Natural killer cell (primary cell): ENCODE measurements around the gene CALHM5. TPM values are rescaled to one million over a fixed set of nuclear protein-coding genes. Genes with fewer than 3 reads are reported as not detected.

ENCODE experiments used
- ATAC-seq, 3 donors: fragments of 150-1000 bp in 2 of 3; fragments of 200-7000 bp in 1 of 3; cut with Tn5 transposase; 1 replicate in 1 of 3; 2 replicates in 2 of 3; pipeline ENCODE4 v1.10.0; 2021; ENCODE audit warnings: mild to moderate bottlenecking in 2 of 3, moderate library complexity in 2 of 3
- DNase-seq, 2 donors: peaks; one replicate each; pipeline versions ENCODE4 v3.0.0 to v3.0.0-alpha.2; 2013 to 2021; ENCODE audit warnings: mixed read lengths in 1 of 2
- H3K27ac ChIP-seq: one replicate; pipeline ENCODE4 v1.5.1; 2013; ENCODE audit warnings: mild to moderate bottlenecking, low read length
- H3K27me3 ChIP-seq: one replicate; pipeline ENCODE4 v1.6.1; 2013; ENCODE audit warnings: low read length; ENCODE audit not compliant: control insufficient read depth, insufficient read depth
- H3K36me3 ChIP-seq: one replicate; pipeline ENCODE4 v1.6.1; 2013; ENCODE audit warnings: low read length; ENCODE audit not compliant: control insufficient read depth, insufficient read depth
- H3K4me1 ChIP-seq: one replicate; pipeline ENCODE4 v1.6.1; 2013; ENCODE audit warnings: low read length; ENCODE audit not compliant: control insufficient read depth, insufficient read depth
- H3K4me3 ChIP-seq: one replicate; pipeline ENCODE4 v1.5.1; 2013; ENCODE audit warnings: low read length
- H3K9me3 ChIP-seq: one replicate; pipeline ENCODE4 v1.6.1; 2013; ENCODE audit warnings: low read length; ENCODE audit not compliant: control insufficient read depth, insufficient read depth
- H3K27ac Mint-ChIP-seq, 2 donors: one replicate each; pipeline ENCODE4 v1.8.0; 2022; ENCODE audit warnings: mild to moderate bottlenecking in 2 of 2, mixed read lengths in 2 of 2, moderate library complexity in 1 of 2
- H3K27me3 Mint-ChIP-seq, 2 donors: one replicate each; pipeline ENCODE4 v1.8.0; 2022; ENCODE audit warnings: low read depth in 2 of 2, mixed read lengths in 2 of 2
- H3K36me3 Mint-ChIP-seq: one replicate; pipeline ENCODE4 v1.8.0; 2022; ENCODE audit warnings: mixed read lengths
- H3K4me1 Mint-ChIP-seq, 2 donors: one replicate each; pipeline ENCODE4 v1.8.0; 2022; ENCODE audit warnings: mixed read lengths in 2 of 2
- H3K4me3 Mint-ChIP-seq: one replicate; pipeline ENCODE4 v1.8.0; 2022; ENCODE audit warnings: mild to moderate bottlenecking, moderate library complexity, mixed read lengths
- H3K9me3 Mint-ChIP-seq, 2 donors: one replicate each; pipeline ENCODE4 v1.8.0; 2022; ENCODE audit warnings: mixed read lengths in 2 of 2
- WGBS: methylation state at CpG from one replicate; pipeline ENCODE4 v1.1.7; 2013; ENCODE audit warnings: missing lambda C conversion rate; ENCODE audit not compliant: insufficient coverage; 5-methylcytosine and 5-hydroxymethylcytosine counted together
- intact Hi-C: fragments of 100-400 bp; cut with micrococcal nuclease; formaldehyde crosslinking; loops from one replicate; pipeline ENCODE4 v1.14.2; 2022
- total RNA-seq, 4 donors: library from RNA; stranded (reverse); fragments of 120-200 nt in 1 of 4; gene quantifications; one replicate each; pipeline versions ENCODE4 v1.2.3 to v1.2.4, GENCODE V29; 2013 to 2022
- TF ChIP-seq, protein P1 (sequence below): fragments of 200-600 bp; IDR thresholded peaks from one replicate; pipeline ENCODE4 v1.8.0; 2022; ENCODE audit warnings: antibody characterized with exemption

The CALHM5 gene
- total RNA-seq, 3 donors from 2014 or later (not counting 1 experiment from before 2014, with no cell fraction given), result 0.05 TPM; not detected in 1

DNA sequence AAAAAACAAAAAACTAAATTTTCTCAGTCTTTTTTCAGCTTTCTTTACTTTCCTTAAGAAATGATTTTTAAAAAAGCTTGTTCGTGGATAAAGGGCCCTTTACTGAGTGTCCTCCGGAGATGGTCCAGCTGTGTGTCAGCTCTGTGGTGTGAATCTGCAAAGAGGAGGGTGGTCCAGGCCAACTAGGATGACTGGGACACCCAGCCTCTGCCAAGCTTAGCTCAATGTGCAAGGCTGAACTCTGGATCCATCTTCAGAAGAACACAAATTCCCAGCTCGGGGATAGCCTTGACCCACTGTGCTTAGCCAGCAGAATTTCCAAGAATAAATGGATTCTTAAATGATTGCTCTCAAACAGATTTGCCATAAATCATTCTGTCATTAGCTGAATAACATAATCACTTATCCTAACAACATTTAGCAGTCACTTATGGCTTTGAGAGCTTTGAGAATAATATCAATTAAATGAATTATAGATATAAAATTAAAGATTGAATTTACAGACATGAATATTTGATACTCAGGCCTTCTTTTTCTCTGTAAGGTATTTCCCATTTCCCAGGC is 14.2 kb upstream of the CALHM5 start:
- no peaks in the 10 kb centered on the region for H3K4me1 Mint-ChIP-seq
- H3K9me3 ChIP-seq, result no peaks in the 10 kb centered on the region

DNA sequence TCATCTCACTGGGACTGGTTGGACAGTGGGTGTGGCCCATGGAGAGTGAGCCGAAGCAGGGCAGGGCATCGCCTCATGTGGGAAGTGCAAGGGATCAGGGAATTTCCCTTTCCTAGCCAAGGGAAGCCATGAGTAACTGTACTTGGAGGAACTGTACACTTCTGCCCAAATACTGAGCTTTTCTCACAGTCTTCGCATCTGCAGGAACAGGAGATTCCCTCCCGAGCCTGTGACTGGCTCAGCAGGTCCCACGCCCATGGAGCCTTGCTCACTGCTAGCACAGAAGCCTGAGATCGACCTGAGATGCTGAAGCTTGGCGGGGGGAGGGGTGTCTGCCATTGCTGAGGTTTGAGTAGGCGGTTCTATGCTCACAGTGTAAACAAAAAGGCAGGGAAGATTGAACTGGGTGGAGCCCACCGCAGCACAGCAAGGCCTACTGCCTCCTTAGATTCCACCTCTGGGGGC is 10.4 kb upstream of the CALHM5 start:
- 84% methylated on average over 9 of the region's 9 CpGs for WGBS
- intact Hi-C loops, result no loop called here
- no peaks in the 10 kb centered on the region for H3K36me3 Mint-ChIP-seq
- H3K9me3 Mint-ChIP-seq, result peaks cover 0 to 3% of the 10 kb centered on the region in 2 donors
- H3K4me1 Mint-ChIP-seq, result no peaks in the 10 kb centered on the region
- peaks cover 7 to 18% of the 10 kb centered on the region in 2 donors for H3K27me3 Mint-ChIP-seq
- Histone ChIP-seq H3K4me1 (no peaks in the 10 kb centered on the region), H3K4me3 (no peak overlapping the region), H3K27me3 (no peaks in the 10 kb centered on the region), H3K9me3 (no peaks in the 10 kb centered on the region), H3K27ac (no peak overlapping the region), H3K36me3 (no peaks in the 10 kb centered on the region)
- peak in 1 of 2 donors; percentile 28 for DNase-seq
- H3K4me3 Mint-ChIP-seq, result no peak overlapping the region
- no peak overlapping the region for H3K27ac Mint-ChIP-seq
- TF ChIP-seq, protein P1, sequence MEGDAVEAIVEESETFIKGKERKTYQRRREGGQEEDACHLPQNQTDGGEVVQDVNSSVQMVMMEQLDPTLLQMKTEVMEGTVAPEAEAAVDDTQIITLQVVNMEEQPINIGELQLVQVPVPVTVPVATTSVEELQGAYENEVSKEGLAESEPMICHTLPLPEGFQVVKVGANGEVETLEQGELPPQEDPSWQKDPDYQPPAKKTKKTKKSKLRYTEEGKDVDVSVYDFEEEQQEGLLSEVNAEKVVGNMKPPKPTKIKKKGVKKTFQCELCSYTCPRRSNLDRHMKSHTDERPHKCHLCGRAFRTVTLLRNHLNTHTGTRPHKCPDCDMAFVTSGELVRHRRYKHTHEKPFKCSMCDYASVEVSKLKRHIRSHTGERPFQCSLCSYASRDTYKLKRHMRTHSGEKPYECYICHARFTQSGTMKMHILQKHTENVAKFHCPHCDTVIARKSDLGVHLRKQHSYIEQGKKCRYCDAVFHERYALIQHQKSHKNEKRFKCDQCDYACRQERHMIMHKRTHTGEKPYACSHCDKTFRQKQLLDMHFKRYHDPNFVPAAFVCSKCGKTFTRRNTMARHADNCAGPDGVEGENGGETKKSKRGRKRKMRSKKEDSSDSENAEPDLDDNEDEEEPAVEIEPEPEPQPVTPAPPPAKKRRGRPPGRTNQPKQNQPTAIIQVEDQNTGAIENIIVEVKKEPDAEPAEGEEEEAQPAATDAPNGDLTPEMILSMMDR, result no peak
- no peak for ATAC-seq

More for the DNA sequence above, 14.2 kb upstream of the CALHM5 start:
- Mint-ChIP-seq H3K36me3 (peaks cover under 1% of the 10 kb centered on the region), H3K4me3 (no peak overlapping the region), H3K9me3 (peaks cover 0 to 2% of the 10 kb centered on the region in 2 donors), H3K27me3 (peaks cover 7% of the 10 kb centered on the region in 2 donors), H3K27ac (no peak overlapping the region)
- intact Hi-C loops, result no loop called here
- Histone ChIP-seq H3K27ac (no peak overlapping the region), H3K4me1 (no peaks in the 10 kb centered on the region), H3K4me3 (no peak overlapping the region), H3K36me3 (no peaks in the 10 kb centered on the region), H3K27me3 (no peaks in the 10 kb centered on the region)
- 90% methylated on average over 3 of the region's 3 CpGs for WGBS
- no peak for ATAC-seq
- TF ChIP-seq, protein P1, result no peak
- no peak for DNase-seq

DNA sequence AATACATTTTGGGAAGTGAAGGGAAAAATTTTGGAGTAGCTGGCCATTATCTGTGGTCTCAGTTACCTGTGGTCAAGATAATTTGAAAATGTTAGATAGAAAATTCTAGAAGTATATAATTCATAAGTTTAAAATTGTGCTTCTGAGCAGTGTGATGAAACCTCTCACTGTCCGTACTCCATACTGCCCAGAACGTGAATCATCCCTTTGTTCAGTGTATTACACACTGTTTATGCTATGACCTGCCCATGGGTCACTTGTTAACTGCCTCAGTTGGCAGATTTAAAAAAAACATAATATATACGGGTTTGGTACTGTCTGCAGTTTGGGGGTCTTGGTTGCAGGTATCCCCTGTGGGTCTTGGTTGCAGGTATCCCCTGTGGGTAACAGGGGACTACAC is 4.1 kb upstream of the CALHM5 start:
- H3K27me3 Mint-ChIP-seq, result peaks cover 15% of the 10 kb centered on the region in 2 donors
- no peaks in the 10 kb centered on the region for H3K9me3 ChIP-seq
- H3K4me1 ChIP-seq, result no peaks in the 10 kb centered on the region
- H3K4me3 ChIP-seq, result no peak overlapping the region
- TF ChIP-seq, protein P1, result no peak
- no peak for DNase-seq
- no peak overlapping the region for H3K27ac ChIP-seq
- H3K36me3 Mint-ChIP-seq, result no peaks in the 10 kb centered on the region
- no peak for ATAC-seq
- no peak overlapping the region for H3K27ac Mint-ChIP-seq
- H3K9me3 Mint-ChIP-seq, result peaks cover 0 to 3% of the 10 kb centered on the region in 2 donors
- H3K4me3 Mint-ChIP-seq, result no peak overlapping the region
- H3K4me1 Mint-ChIP-seq, result no peaks in the 10 kb centered on the region
- H3K36me3 ChIP-seq, result no peaks in the 10 kb centered on the region
- intact Hi-C loops, result no loop called here
- no peaks in the 10 kb centered on the region for H3K27me3 ChIP-seq
- WGBS, result 94% methylated on average over 3 of the region's 3 CpGs

DNA sequence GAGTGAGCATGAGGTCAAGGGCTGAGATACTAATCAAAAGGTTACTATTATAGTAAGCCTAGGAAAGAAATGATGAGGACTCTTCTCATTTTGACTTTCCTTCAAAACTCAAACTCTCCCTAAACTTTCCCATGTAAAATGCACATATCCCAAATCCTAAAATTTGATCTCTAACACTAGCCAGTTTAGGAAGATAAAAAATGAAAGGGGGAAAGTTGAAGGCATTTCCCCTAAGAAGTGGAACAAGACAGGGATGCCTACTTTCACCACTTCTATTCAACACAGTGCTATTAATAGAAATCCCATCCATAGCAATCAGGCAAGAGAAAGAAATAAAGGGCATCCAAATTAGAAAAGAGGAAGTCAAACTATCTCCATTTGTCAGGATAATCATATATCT is 2.9 kb upstream of the CALHM5 start:
- TF ChIP-seq, protein P1, result no peak
- intact Hi-C loops, result no loop called here
- no peaks in the 10 kb centered on the region for H3K4me1 ChIP-seq
- H3K27ac ChIP-seq, result no peak overlapping the region
- H3K36me3 ChIP-seq, result no peaks in the 10 kb centered on the region
- Mint-ChIP-seq H3K27ac (no peak overlapping the region), H3K9me3 (peaks cover 0 to 3% of the 10 kb centered on the region in 2 donors), H3K36me3 (no peaks in the 10 kb centered on the region), H3K27me3 (peaks cover 12 to 19% of the 10 kb centered on the region in 2 donors), H3K4me3 (no peak overlapping the region), H3K4me1 (no peaks in the 10 kb centered on the region)
- no peaks in the 10 kb centered on the region for H3K9me3 ChIP-seq
- DNase-seq (no peak), ATAC-seq (no peak)
- no peak overlapping the region for H3K4me3 ChIP-seq
- H3K27me3 ChIP-seq, result no peaks in the 10 kb centered on the region
